Activated T-cell treated with anti-CD3 and anti-CD28 coated beads for 24 hours (primary cell): ENCODE data around the gene SAMD4B.
A peak's percentile ranks its signal among the peaks of the same experiment; 100 is the strongest.

ENCODE experiments used
- DNase-seq: peaks from one replicate; pipeline ENCODE4 v3.0.0-alpha.2; 2020; ENCODE audit warnings: low read depth

Gene SAMD4B

GRCh38 chr19:39390751-39391437, 48.7 kb downstream of the SAMD4B start, which contains the start of the genes MED29 and PAF1:
MED29 (plus strand) TSS chr19:39391378; CDS start chr19:39391423, 45 bp downstream.
PAF1 (minus strand) TSS chr19:39391106; CDS start chr19:39390864, 242 bp downstream.
- peak; percentile 95 for DNase-seq

- DNase-seq = peak; percentile 87
These were observed 55.4 kb downstream of the SAMD4B start for GRCh38 chr19:39397360-39398296.

GRCh38 chr19:39398297-39398864, 56.2 kb downstream of the SAMD4B start:
- DNase-seq = no peak

GRCh38 chr19:39399668-39400050, 57.4 kb downstream of the SAMD4B start:
- DNase-seq = no peak

GRCh38 chr19:39400061-39400460, 57.8 kb downstream of the SAMD4B start:
- no peak for DNase-seq

GRCh38 chr19:39401070-39401548, 58.9 kb downstream of the SAMD4B start:
- no peak for DNase-seq

- DNase-seq = peak; percentile 76
These were observed 59.5 kb downstream of the SAMD4B start for GRCh38 chr19:39401549-39402345.

- DNase-seq = peak; percentile 83
These were observed 60.4 kb downstream of the SAMD4B start for GRCh38 chr19:39402346-39403300.

GRCh38 chr19:39403331-39404312, 61.4 kb downstream of the SAMD4B start:
- peak; percentile 94 for DNase-seq

GRCh38 chr19:39405261-39405957, 63.2 kb downstream of the SAMD4B start:
- DNase-seq = no peak

GRCh38 chr19:39405958-39406655, 63.9 kb downstream of the SAMD4B start:
- peak; percentile 78 for DNase-seq

GRCh38 chr19:39406656-39407409, 64.6 kb downstream of the SAMD4B start, which contains the start of gene ZFP36:
ZFP36 (plus strand) TSS chr19:39406847; CDS start chr19:39406905, 58 bp downstream.
- DNase-seq = peak; percentile 81

GRCh38 chr19:39407410-39407659, 65.1 kb downstream of the SAMD4B start:
- DNase-seq = no peak

- no peak for DNase-seq
These were observed 65.6 kb downstream of the SAMD4B start for GRCh38 chr19:39407660-39408391.

- no peak for DNase-seq
These were observed 66.4 kb downstream of the SAMD4B start for GRCh38 chr19:39408392-39409207.
